GM23338 (cell line): ENCODE results near the gene ALDH2. TPM values are rescaled to one million over a fixed set of nuclear protein-coding genes. Genes with fewer than 3 reads are reported as not detected.

Experiments
- ATAC-seq: fragments of 200-7000 bp; cut with Tn5 transposase; 3 replicates; pipeline ENCODE4 v1.9.1; 2020
- DNase-seq: peaks from one replicate; pipeline ENCODE4 v3.0.0-alpha.2; 2015; ENCODE audit warnings: low spot score
- H2AFZ ChIP-seq: fragments of 200-600 bp; sonication (generic); 2 replicates; pipeline ENCODE4 v1.8.0; 2016; ENCODE audit warnings: antibody characterized with exemption, mild to moderate bottlenecking, moderate library complexity
- H3F3A ChIP-seq: fragments of 200-600 bp; sonication (generic); replicated peaks from 2 replicates; pipeline ENCODE4 v1.8.0; 2017; ENCODE audit warnings: antibody characterized with exemption, mixed run types, low read depth
- H3K27ac ChIP-seq: fragments of 200-600 bp; sonication (generic); 2 replicates; pipeline ENCODE4 v1.6.1; 2016; ENCODE audit warnings: low read depth
- H3K27me3 ChIP-seq: fragments of 200-600 bp; sonication (generic); 2 replicates; pipeline ENCODE4 v1.8.0; 2016; ENCODE audit warnings: mild to moderate bottlenecking, mixed run types, moderate library complexity; ENCODE audit not compliant: insufficient read depth
- H3K36me3 ChIP-seq: fragments of 200-600 bp; sonication (generic); 2 replicates; pipeline ENCODE4 v1.8.0; 2016; ENCODE audit warnings: mild to moderate bottlenecking; ENCODE audit not compliant: insufficient read depth
- H3K4me1 ChIP-seq: fragments of 200-600 bp; sonication (generic); 2 replicates; pipeline ENCODE4 v1.8.0; 2016; ENCODE audit warnings: mild to moderate bottlenecking, moderate library complexity; ENCODE audit not compliant: insufficient read depth
- H3K4me2 ChIP-seq: fragments of 200-600 bp; sonication (generic); 2 replicates; pipeline ENCODE4 v1.7.1; 2017; ENCODE audit warnings: mixed run types
- H3K4me3 ChIP-seq: fragments of 200-600 bp; sonication (generic); 2 replicates; pipeline ENCODE4 v1.6.1; 2016; ENCODE audit warnings: mixed run types
- H3K79me2 ChIP-seq: fragments of 200-600 bp; sonication (generic); replicated peaks from 2 replicates; pipeline ENCODE4 v1.8.0; 2017; ENCODE audit warnings: mild to moderate bottlenecking; ENCODE audit not compliant: insufficient read depth
- H3K9me2 ChIP-seq: fragments of 200-600 bp; sonication (generic); 2 replicates; pipeline ENCODE4 v1.8.0; 2017; ENCODE audit not compliant: insufficient read depth
- H4K20me1 ChIP-seq: fragments of 200-600 bp; sonication (generic); replicated peaks from 2 replicates; pipeline ENCODE4 v1.8.0; 2017; ENCODE audit warnings: mild to moderate bottlenecking; ENCODE audit not compliant: insufficient read depth
- H3K27ac Mint-ChIP-seq: 2 replicates; pipeline ENCODE4 v1.8.0; 2020; ENCODE audit warnings: inconsistent platforms, mild to moderate bottlenecking, moderate library complexity, mixed read lengths
- H3K27me3 Mint-ChIP-seq: 3 replicates; pipeline ENCODE4 v1.8.0; 2022; ENCODE audit warnings: low read depth, mild to moderate bottlenecking, moderate library complexity, mixed read lengths, inconsistent platforms; ENCODE audit not compliant: insufficient read depth, poor library complexity
- H3K36me3 Mint-ChIP-seq: 3 replicates; pipeline ENCODE4 v1.8.0; 2021; ENCODE audit warnings: low read depth, mild to moderate bottlenecking, inconsistent platforms, moderate library complexity, mixed read lengths
- H3K4me1 Mint-ChIP-seq: 3 replicates; pipeline ENCODE4 v1.8.0; 2020; ENCODE audit warnings: mild to moderate bottlenecking, inconsistent platforms, mixed read lengths
- H3K4me3 Mint-ChIP-seq: 3 replicates; pipeline ENCODE4 v1.8.0; 2021; ENCODE audit warnings: moderate library complexity, mild to moderate bottlenecking, inconsistent platforms, mixed read lengths
- H3K9me3 Mint-ChIP-seq: 3 replicates; pipeline ENCODE4 v1.8.0; 2020; ENCODE audit warnings: moderate library complexity, mild to moderate bottlenecking, inconsistent platforms, mixed read lengths
- CTCF ChIP-seq, 2 experiments: fragments of 200-600 bp in 1 of 2; sonication (generic) in 1 of 2; conservative IDR thresholded peaks; 2 replicates each; pipeline versions ENCODE4 v1.5.1 to v1.6.1; 2016 to 2017; ENCODE audit warnings: antibody characterized with exemption in 2 of 2, low read depth in 2 of 2, mild to moderate bottlenecking in 2 of 2, moderate library complexity in 1 of 2
- EZH2phosphoT487 ChIP-seq: fragments of 200-600 bp; sonication (generic); IDR thresholded peaks from one replicate; pipeline ENCODE4 v1.8.1; 2018; ENCODE audit warnings: antibody characterized with exemption; ENCODE audit not compliant: unreplicated experiment
- JUNB ChIP-seq: IDR thresholded peaks from one replicate; pipeline ENCODE4 v1.6.1; 2016; ENCODE audit warnings: antibody characterized with exemption; ENCODE audit not compliant: unreplicated experiment
- POLR2AphosphoS5 ChIP-seq: IDR thresholded peaks from 2 replicates; pipeline ENCODE4 v1.6.1; 2016; ENCODE audit warnings: antibody characterized with exemption, low read depth
- REST ChIP-seq: IDR thresholded peaks from one replicate; pipeline ENCODE4 v1.6.1; 2018; ENCODE audit warnings: antibody characterized with exemption; ENCODE audit not compliant: unreplicated experiment
- ZNF462 ChIP-seq: fragments of 250-450 bp; sonication (Bioruptor Pico); IDR thresholded peaks from 2 replicates; pipeline ENCODE4 v1.5.0; 2020; ENCODE audit warnings: mild to moderate bottlenecking, moderate library complexity
- polyA plus RNA-seq: library from polyadenylated mRNA; unstranded; fragments of >200 nt; fragmentation: Nextera tagmentation; extraction: Ambion mirVana; gene quantifications from 2 replicates; pipeline ENCODE4 v1.2.1, GENCODE V29; 2016
- total RNA-seq: library from RNA; depleted of rRNA; stranded (reverse); fragments of >200 nt; shearing (Covaris generic); gene quantifications from 2 replicates; pipeline ENCODE4 v1.2.3, GENCODE V29; 2014

The ALDH2 gene
- total and polyA plus RNA-seq, 2 experiments from 2014 or later, result 14.9 to 50.5 TPM

GRCh38 chr12:111807232-111807631, 40.5 kb downstream of the ALDH2 start:
- no peak overlapping the region for H3K4me3 ChIP-seq
- no peaks in the 10 kb centered on the region for H3K79me2 ChIP-seq
- no peaks in the 10 kb centered on the region for H3K4me1 ChIP-seq
- H3K4me3 Mint-ChIP-seq, result no peak overlapping the region
- TF ChIP-seq EZH2phosphoT487, result no peak
- no peak for TF ChIP-seq JUNB
- no peak for TF ChIP-seq ZNF462 (CRISPR knock-in tag)
- no peak overlapping the region for H3K27ac Mint-ChIP-seq
- H4K20me1 ChIP-seq, result no peaks in the 10 kb centered on the region
- peaks cover 50% of the 10 kb centered on the region; the same call in 2 of the 3 replicates for H3K36me3 Mint-ChIP-seq
- no peaks in the 10 kb centered on the region; the same call in 1 of the 3 replicates for H3K9me3 Mint-ChIP-seq
- no peak overlapping the region for H3K27ac ChIP-seq
- no peaks in the 10 kb centered on the region for H3K9me2 ChIP-seq
- no peaks in the 10 kb centered on the region for H3F3A ChIP-seq
- H3K27me3 Mint-ChIP-seq, result peaks cover 4% of the 10 kb centered on the region
- H3K4me2 ChIP-seq, result no peak overlapping the region
- no peak for ATAC-seq
- no peaks in the 10 kb centered on the region for H3K27me3 ChIP-seq
- no peak for DNase-seq
- peaks cover 12% of the 10 kb centered on the region; the same call in 1 of the 2 replicates for H3K36me3 ChIP-seq
- no peaks in the 10 kb centered on the region for H3K4me1 Mint-ChIP-seq
- H2AFZ ChIP-seq, result no peak overlapping the region

GRCh38 chr12:111812881-111813741, 46.4 kb downstream of the ALDH2 start:
- no peaks in the 10 kb centered on the region for H4K20me1 ChIP-seq
- DNase-seq, result peak; percentile 95
- no peaks in the 10 kb centered on the region for H3K27me3 ChIP-seq
- ATAC-seq, result peak; percentile 100
- no peaks in the 10 kb centered on the region for H3F3A ChIP-seq
- no peak overlapping the region for H3K4me3 ChIP-seq
- Mint-ChIP-seq H3K9me3 (peaks cover 8% of the 10 kb centered on the region; the same call in 2 of the 3 replicates), H3K4me1 (no peaks in the 10 kb centered on the region), H3K27ac (no peak overlapping the region), H3K36me3 (peaks cover 29% of the 10 kb centered on the region; the same call in 2 of the 3 replicates), H3K27me3 (peaks cover 2% of the 10 kb centered on the region), H3K4me3 (no peak overlapping the region)
- H2AFZ ChIP-seq, result no peak overlapping the region
- H3K36me3 ChIP-seq, result 0 out of 2 replicates have a peak, but pooled peaks cover 7% of the 10 kb centered on the region
- H3K79me2 ChIP-seq, result no peaks in the 10 kb centered on the region
- H3K4me1 ChIP-seq, result no peaks in the 10 kb centered on the region
- H3K27ac ChIP-seq, result no peak overlapping the region
- H3K4me2 ChIP-seq, result no peak overlapping the region
- no peaks in the 10 kb centered on the region for H3K9me2 ChIP-seq
- no peak for TF ChIP-seq REST
- TF ChIP-seq POLR2AphosphoS5, result peak; percentile 21; the same call in 1 of the 2 replicates
- peak; percentile 81 to 95 for TF ChIP-seq CTCF (conservative IDR thresholded peaks at IDR 0.05; ENCODE audit: low read depth in 2 of 2)
